ENCODE measurements around the gene HOXD9.

DNA sequence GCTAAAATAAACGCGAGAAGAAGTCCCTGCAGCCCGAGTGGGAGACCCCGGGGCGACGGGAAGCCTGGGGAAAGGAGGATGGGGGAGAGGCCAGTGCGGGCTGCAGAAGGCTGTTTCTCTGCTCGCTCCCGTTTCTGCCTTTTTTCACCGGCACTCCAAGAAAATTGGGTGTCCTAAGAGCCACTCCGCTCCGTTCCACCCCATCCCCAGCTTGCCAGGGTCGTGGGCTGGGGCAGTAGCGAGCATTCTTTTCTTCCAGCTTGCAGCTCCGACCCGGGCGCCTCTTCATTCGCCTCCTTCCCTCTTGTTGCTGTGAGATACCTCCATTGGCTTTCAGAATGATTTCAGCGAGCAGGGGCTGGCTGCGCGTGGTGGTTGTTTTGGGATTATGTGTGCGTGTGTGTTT lies 35.7 kb downstream of the HOXD9 start:
- TF ChIP-seq POLR2AphosphoS5 (IDR thresholded peaks at IDR 0.05; ENCODE audit: low read depth, low read length) = no peak
- no peak for TF ChIP-seq TAF1 (IDR thresholded peaks at IDR 0.05; ENCODE audit: borderline replicate concordance, insufficient read depth, low read length)
- TF ChIP-seq FOXP2 (optimal IDR thresholded peaks at IDR 0.05; ENCODE audit: borderline replicate concordance, extremely low read depth, extremely low read length, insufficient read depth) = no peak
- TF ChIP-seq SIN3A (IDR thresholded peaks at IDR 0.05; ENCODE audit: borderline replicate concordance, insufficient read depth, low read length) = no peak
- TF ChIP-seq, protein P1, sequence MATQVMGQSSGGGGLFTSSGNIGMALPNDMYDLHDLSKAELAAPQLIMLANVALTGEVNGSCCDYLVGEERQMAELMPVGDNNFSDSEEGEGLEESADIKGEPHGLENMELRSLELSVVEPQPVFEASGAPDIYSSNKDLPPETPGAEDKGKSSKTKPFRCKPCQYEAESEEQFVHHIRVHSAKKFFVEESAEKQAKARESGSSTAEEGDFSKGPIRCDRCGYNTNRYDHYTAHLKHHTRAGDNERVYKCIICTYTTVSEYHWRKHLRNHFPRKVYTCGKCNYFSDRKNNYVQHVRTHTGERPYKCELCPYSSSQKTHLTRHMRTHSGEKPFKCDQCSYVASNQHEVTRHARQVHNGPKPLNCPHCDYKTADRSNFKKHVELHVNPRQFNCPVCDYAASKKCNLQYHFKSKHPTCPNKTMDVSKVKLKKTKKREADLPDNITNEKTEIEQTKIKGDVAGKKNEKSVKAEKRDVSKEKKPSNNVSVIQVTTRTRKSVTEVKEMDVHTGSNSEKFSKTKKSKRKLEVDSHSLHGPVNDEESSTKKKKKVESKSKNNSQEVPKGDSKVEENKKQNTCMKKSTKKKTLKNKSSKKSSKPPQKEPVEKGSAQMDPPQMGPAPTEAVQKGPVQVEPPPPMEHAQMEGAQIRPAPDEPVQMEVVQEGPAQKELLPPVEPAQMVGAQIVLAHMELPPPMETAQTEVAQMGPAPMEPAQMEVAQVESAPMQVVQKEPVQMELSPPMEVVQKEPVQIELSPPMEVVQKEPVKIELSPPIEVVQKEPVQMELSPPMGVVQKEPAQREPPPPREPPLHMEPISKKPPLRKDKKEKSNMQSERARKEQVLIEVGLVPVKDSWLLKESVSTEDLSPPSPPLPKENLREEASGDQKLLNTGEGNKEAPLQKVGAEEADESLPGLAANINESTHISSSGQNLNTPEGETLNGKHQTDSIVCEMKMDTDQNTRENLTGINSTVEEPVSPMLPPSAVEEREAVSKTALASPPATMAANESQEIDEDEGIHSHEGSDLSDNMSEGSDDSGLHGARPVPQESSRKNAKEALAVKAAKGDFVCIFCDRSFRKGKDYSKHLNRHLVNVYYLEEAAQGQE (IDR thresholded peaks at IDR 0.05; ENCODE audit: insufficient read depth in 1 of 2, low read depth in 2 of 2, low read length in 2 of 2) = no peak

All from PFSK-1 (cell line).